Caki2 (cell line): ENCODE results near the gene CLDN15. TPM values are rescaled to one million over a fixed set of nuclear protein-coding genes. Genes with fewer than 3 reads are reported as not detected.

ENCODE experiments used
- total RNA-seq: library from RNA; depleted of rRNA; stranded (reverse); fragments of >200 nt; shearing (Covaris generic); gene quantifications from 2 replicates; pipeline ENCODE4 v1.2.3, GENCODE V29; 2014; ENCODE audit warnings: low replicate concordance; rRNA removed

CLDN15 gene
- total RNA-seq, 1 experiment from 2014 or later = 0.81 TPM

Other genes with a start within 250 kb of the CLDN15 start
- not detected in 2 replicates for gene MUC17, start 217.7 kb downstream of the CLDN15 start, total RNA-seq
- gene TRIM56, start 152.3 kb downstream of the CLDN15 start, total RNA-seq = 4.1 and 6.8 TPM in 2 replicates
- 36.7 and 42.4 TPM in 2 replicates for gene SERPINE1, start 110.7 kb downstream of the CLDN15 start, total RNA-seq
- 296 and 312 TPM in 2 replicates for gene AP1S1, start 83.3 kb downstream of the CLDN15 start, total RNA-seq
- gene VGF, start 72.2 kb downstream of the CLDN15 start, total RNA-seq = 0.14 and 0.74 TPM in 2 replicates
- not detected in 2 replicates for gene NAT16, start 57.5 kb downstream of the CLDN15 start, total RNA-seq
- not detected in 2 replicates for gene MOGAT3, start 36.8 kb downstream of the CLDN15 start, total RNA-seq
- gene PLOD3, start 20.2 kb downstream of the CLDN15 start, total RNA-seq = 33.6 and 68.2 TPM in 2 replicates
- gene ZNHIT1, start 19.6 kb downstream of the CLDN15 start, total RNA-seq = 84.0 and 106 TPM in 2 replicates
- 130 and 156 TPM in 2 replicates for gene FIS1, start 7.3 kb upstream of the CLDN15 start, total RNA-seq
- 36.6 and 58.1 TPM in 2 replicates for gene IFT22, start 84.0 kb upstream of the CLDN15 start, total RNA-seq
- gene COL26A1, start 125.1 kb upstream of the CLDN15 start, total RNA-seq = 1.1 and 1.7 TPM in 2 replicates